OCI-M1 (cell line): ENCODE results near the gene PPP4R1.

Experiments used
- DNase-seq: peaks from one replicate; lab custom pipeline; 2025; lab: John Stamatoyannopoulos, UW

The PPP4R1 gene

GRCh38 chr18:9545029-9545428 is 69.3 kb downstream of the PPP4R1 start:
- no peak for DNase-seq

GRCh38 chr18:9542924-9543323 is 71.4 kb downstream of the PPP4R1 start:
- DNase-seq = no peak

GRCh38 chr18:9539938-9540337 is 74.4 kb downstream of the PPP4R1 start:
- DNase-seq = no peak

GRCh38 chr18:9539283-9539682 is 75.1 kb downstream of the PPP4R1 start:
- DNase-seq = no peak

GRCh38 chr18:9537677-9538076 is 76.7 kb downstream of the PPP4R1 start:
- no peak for DNase-seq

- DNase-seq = no peak
Observed at GRCh38 chr18:9536354-9537152, 77.8 kb downstream of the PPP4R1 start.

- DNase-seq = no peak
Observed at GRCh38 chr18:9535430-9535991, 78.8 kb downstream of the PPP4R1 start.

- no peak for DNase-seq
Observed at GRCh38 chr18:9534844-9535243, 79.5 kb downstream of the PPP4R1 start.

- no peak for DNase-seq
Observed at GRCh38 chr18:9531791-9532410, 82.5 kb downstream of the PPP4R1 start.

GRCh38 chr18:9530226-9531009 is 83.9 kb downstream of the PPP4R1 start:
- no peak for DNase-seq

GRCh38 chr18:9526458-9526857 is 87.9 kb downstream of the PPP4R1 start:
- DNase-seq = no peak

- DNase-seq = no peak
Observed at GRCh38 chr18:9522952-9523351, 91.4 kb downstream of the PPP4R1 start.

GRCh38 chr18:9521770-9522169 is 92.6 kb downstream of the PPP4R1 start:
- no peak for DNase-seq

GRCh38 chr18:9520666-9521065 is 93.7 kb downstream of the PPP4R1 start:
- no peak for DNase-seq

GRCh38 chr18:9519399-9519798 is 95.0 kb downstream of the PPP4R1 start:
- DNase-seq = no peak

- DNase-seq = no peak
Observed at GRCh38 chr18:9517869-9518268, 96.5 kb downstream of the PPP4R1 start.

GRCh38 chr18:9516437-9517064 is 97.8 kb downstream of the PPP4R1 start:
- DNase-seq = peak; percentile 78

GRCh38 chr18:9513971-9514512 is 100.3 kb downstream of the PPP4R1 start:
- DNase-seq = no peak

GRCh38 chr18:9508446-9509025 is 105.8 kb downstream of the PPP4R1 start:
- DNase-seq = no peak

- no peak for DNase-seq
Observed at GRCh38 chr18:9507565-9508088, 106.7 kb downstream of the PPP4R1 start.
